ENCODE measurements around the gene FRMD1. TPM values are rescaled to one million over a fixed set of nuclear protein-coding genes. Genes with fewer than 3 reads are reported as not detected.

FRMD1 gene
- total RNA-seq, 1 experiment from 2014 or later: not detected

DNA sequence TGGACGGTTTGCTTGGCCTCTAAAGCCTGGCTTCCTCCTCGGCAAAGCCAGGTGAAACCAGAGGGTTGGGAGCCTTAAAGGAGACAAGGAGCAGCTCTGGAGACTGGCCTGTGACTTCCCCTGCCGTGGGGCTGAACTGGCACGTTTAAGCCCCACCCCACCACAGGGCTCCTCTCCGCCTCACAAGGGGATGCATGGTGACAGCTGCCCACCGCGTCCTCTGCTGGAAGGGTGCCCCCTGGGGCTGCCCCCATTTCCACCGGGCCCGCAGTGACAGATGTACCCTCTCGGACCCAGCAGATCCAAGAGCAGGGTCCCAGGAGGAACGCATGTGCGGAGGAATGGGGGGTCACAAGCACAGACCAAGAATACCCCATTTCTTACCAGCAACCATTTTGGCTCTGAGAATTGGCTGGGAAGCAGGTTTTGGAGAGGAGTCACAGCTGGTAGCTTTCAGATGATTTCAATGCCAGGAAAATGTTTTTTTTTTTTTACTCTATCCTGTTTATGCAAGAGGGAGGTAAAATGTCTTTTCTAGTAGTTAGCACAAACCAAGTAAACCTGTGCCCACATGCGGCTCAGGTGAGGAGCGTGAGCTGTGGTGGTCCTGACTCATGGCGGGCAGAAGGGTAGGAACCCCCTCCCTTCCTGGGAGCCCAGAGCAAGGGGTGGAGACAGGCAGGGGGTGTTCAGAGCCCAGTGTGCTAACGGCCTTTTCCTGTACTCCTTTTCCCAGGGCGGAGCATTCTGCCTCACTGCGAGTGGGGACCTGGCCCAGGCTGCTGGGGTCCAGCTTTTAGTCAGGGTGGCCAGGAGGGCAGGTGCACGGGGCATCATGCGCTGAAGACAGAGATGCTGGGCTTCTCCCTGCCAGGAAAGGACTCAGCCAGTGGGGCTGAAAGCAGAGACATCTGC, 33.0 kb downstream of the FRMD1 start:
- TF ChIP-seq, protein P1, sequence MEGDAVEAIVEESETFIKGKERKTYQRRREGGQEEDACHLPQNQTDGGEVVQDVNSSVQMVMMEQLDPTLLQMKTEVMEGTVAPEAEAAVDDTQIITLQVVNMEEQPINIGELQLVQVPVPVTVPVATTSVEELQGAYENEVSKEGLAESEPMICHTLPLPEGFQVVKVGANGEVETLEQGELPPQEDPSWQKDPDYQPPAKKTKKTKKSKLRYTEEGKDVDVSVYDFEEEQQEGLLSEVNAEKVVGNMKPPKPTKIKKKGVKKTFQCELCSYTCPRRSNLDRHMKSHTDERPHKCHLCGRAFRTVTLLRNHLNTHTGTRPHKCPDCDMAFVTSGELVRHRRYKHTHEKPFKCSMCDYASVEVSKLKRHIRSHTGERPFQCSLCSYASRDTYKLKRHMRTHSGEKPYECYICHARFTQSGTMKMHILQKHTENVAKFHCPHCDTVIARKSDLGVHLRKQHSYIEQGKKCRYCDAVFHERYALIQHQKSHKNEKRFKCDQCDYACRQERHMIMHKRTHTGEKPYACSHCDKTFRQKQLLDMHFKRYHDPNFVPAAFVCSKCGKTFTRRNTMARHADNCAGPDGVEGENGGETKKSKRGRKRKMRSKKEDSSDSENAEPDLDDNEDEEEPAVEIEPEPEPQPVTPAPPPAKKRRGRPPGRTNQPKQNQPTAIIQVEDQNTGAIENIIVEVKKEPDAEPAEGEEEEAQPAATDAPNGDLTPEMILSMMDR (IDR thresholded peaks at IDR 0.05; ENCODE audit: unreplicated experiment): no peak
- CTCF ChIA-PET: interaction anchor here (0.6 kb wide), 1 partner anchor 34 kb away, joined by 3 read pairs; no protein-coding TSS in a partner anchor
- Mint-ChIP-seq H3K9me3 (ENCODE audit: unreplicated experiment) (no peaks in the 10 kb centered on the region), H3K27ac (ENCODE audit: low read depth, unreplicated experiment) (no peak overlapping the region), H3K36me3 (ENCODE audit: insufficient read depth, unreplicated experiment) (no peaks in the 10 kb centered on the region), H3K27me3 (ENCODE audit: insufficient read depth, unreplicated experiment) (no peaks in the 10 kb centered on the region), H3K4me3 (ENCODE audit: unreplicated experiment) (no peak overlapping the region), H3K4me1 (ENCODE audit: insufficient read depth, unreplicated experiment) (no peaks in the 10 kb centered on the region)
- no TSS peak for BruUV-seq (replicated peaks)
- no peak for DNase-seq (ENCODE audit: unreplicated experiment)
- intact Hi-C loops (cut with micrococcal nuclease): no loop called here
- POLR2A ChIA-PET: no interaction called here

DNA sequence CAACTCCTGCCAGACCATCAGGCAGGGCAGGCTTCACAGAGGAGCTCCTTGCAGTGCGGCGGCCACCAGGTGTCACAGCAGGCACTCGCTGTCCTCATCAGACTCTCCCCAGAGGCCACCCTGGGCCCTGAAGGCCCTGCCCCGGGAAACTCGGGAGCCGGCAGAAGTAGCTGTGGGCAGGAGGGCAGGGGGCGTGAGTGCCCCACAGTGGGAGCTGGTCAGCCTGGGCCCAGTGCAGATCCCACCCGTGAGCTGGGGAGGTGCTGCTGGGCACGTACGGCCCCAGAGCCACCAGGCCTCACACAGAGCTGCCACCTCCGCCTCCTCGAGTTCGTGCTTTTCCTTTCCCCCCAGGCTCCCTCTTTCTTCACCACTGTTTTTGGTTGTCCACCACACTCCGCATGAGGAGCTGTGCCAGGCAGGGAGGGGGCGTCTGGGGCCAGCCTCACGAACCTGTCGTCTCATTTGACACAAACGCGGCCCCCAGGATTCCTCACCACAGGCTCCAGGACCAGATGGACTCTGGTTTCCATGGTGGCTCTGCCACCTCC, 33.8 kb downstream of the FRMD1 start:
- Mint-ChIP-seq H3K36me3 (ENCODE audit: insufficient read depth, unreplicated experiment) (no peaks in the 10 kb centered on the region), H3K27me3 (ENCODE audit: insufficient read depth, unreplicated experiment) (no peaks in the 10 kb centered on the region), H3K9me3 (ENCODE audit: unreplicated experiment) (no peaks in the 10 kb centered on the region), H3K4me1 (ENCODE audit: insufficient read depth, unreplicated experiment) (no peaks in the 10 kb centered on the region), H3K4me3 (ENCODE audit: unreplicated experiment) (no peak overlapping the region), H3K27ac (ENCODE audit: low read depth, unreplicated experiment) (no peak overlapping the region)
- TF ChIP-seq, protein P1 (IDR thresholded peaks at IDR 0.05; ENCODE audit: unreplicated experiment): no peak
- ChIA-PET CTCF (interaction anchor here (0.6 kb wide), 1 partner anchor 33 kb away, joined by 3 read pairs; no protein-coding TSS in a partner anchor), POLR2A (no interaction called here)
- intact Hi-C loops (cut with micrococcal nuclease): no loop called here
- no peak for DNase-seq (ENCODE audit: unreplicated experiment)
- BruUV-seq (replicated peaks): no TSS peak

DNA sequence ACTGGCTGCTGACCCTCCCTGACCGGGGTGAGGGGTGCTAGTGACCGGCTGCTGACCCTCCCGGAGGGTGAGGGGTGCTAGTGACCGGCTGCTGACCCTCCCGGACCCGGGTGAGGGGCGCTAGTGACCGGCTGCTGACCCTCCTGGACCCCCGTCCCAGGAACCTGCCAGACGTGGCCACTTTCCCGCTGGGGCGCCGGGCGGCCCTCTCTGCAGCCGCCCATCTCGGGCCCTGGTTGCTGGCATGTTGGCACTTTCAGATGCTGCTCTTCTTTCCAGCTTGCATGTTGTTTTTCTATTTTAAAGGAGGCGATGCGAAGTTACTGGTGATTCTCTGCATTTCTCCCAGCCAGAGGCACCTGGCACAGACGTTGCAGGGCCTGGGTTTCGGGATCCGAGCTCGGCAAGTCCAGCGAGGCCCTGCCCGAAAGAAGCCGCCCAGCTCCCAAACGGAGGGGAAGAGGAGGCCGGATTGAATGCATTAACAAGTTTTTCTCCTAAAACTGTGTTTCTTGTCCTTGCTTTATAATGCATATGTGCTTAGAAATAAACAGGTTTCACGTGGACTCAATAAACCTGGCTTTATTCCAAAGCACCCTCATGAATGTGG, 34.4 kb downstream of the FRMD1 start:
- TF ChIP-seq, protein P1 (IDR thresholded peaks at IDR 0.05; ENCODE audit: unreplicated experiment): no peak
- DNase-seq (ENCODE audit: unreplicated experiment): no peak
- ChIA-PET POLR2A (no interaction called here), CTCF (no interaction called here)
- intact Hi-C loops (cut with micrococcal nuclease): no loop called here
- Mint-ChIP-seq H3K4me1 (ENCODE audit: insufficient read depth, unreplicated experiment) (no peaks in the 10 kb centered on the region), H3K9me3 (ENCODE audit: unreplicated experiment) (no peaks in the 10 kb centered on the region), H3K36me3 (ENCODE audit: insufficient read depth, unreplicated experiment) (no peaks in the 10 kb centered on the region), H3K27me3 (ENCODE audit: insufficient read depth, unreplicated experiment) (no peaks in the 10 kb centered on the region), H3K4me3 (ENCODE audit: unreplicated experiment) (no peak overlapping the region), H3K27ac (ENCODE audit: low read depth, unreplicated experiment) (no peak overlapping the region)
- BruUV-seq (replicated peaks): no TSS peak

DNA sequence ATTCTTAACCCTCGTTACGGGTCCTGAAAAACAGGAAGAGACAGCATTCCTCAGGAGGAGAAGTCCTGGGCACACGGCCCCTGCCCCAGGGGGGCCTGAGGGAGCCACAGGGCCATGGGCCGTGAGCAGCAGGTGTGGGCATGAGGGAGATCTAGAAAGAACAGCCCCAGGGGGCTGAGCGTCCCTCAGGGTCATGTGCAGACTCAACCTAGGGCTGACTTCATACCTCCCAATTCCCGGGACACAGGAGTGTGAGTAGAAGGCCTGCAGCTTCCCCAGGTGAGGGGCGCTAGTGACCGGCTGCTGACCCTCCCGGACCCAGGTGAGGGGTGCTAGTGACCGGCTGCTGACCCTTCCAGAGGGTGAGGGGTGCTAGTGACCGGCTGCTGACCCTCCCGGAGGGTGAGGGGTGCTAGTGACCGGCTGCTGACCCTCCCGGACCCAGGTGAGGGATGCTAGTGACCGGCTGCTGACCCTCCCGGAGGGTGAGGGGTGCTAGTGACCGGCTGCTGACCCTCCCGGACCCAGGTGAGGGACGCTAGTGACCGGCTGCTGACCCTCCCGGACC, 35.1 kb downstream of the FRMD1 start:
- CTCF ChIA-PET: no interaction called here
- Mint-ChIP-seq H3K27ac (ENCODE audit: low read depth, unreplicated experiment) (no peak overlapping the region), H3K9me3 (ENCODE audit: unreplicated experiment) (no peaks in the 10 kb centered on the region)

More for the DNA sequence above, 35.1 kb downstream of the FRMD1 start:
- TF ChIP-seq, protein P1 (IDR thresholded peaks at IDR 0.05; ENCODE audit: unreplicated experiment): no peak
- DNase-seq (ENCODE audit: unreplicated experiment): no peak
- H3K4me1 Mint-ChIP-seq (ENCODE audit: insufficient read depth, unreplicated experiment): no peaks in the 10 kb centered on the region
- no peaks in the 10 kb centered on the region for H3K27me3 Mint-ChIP-seq (ENCODE audit: insufficient read depth, unreplicated experiment)
- intact Hi-C loops (cut with micrococcal nuclease): no loop called here
- no peak overlapping the region for H3K4me3 Mint-ChIP-seq (ENCODE audit: unreplicated experiment)
- no TSS peak for BruUV-seq (replicated peaks)
- POLR2A ChIA-PET: no interaction called here
- H3K36me3 Mint-ChIP-seq (ENCODE audit: insufficient read depth, unreplicated experiment): no peaks in the 10 kb centered on the region

Data from MCF 10A (cell line).